Lower lobe of right lung (tissue), 2 donors: Measurements from ENCODE around the gene PCCA. TPM values are rescaled to one million over a fixed set of nuclear protein-coding genes. Genes with fewer than 3 reads are reported as not detected.

Source experiments
- ATAC-seq, 2 donors: fragments of 200-7000 bp; cut with Tn5 transposase; one replicate each; pipeline ENCODE4 v1.9.1; 2020 to 2022; ENCODE audit warnings: mild to moderate bottlenecking in 2 of 2, moderate library complexity in 2 of 2
- DNase-seq: peaks from one replicate; pipeline ENCODE4 v3.0.0-alpha.2; 2020
- H3K27ac ChIP-seq: fragments of 200-600 bp; one replicate; pipeline ENCODE4 v1.8.0; 2022
- H3K27me3 ChIP-seq: fragments of 200-600 bp; one replicate; pipeline ENCODE4 v1.8.0; 2022; ENCODE audit warnings: low read depth
- H3K36me3 ChIP-seq: fragments of 200-600 bp; one replicate; pipeline ENCODE4 v1.8.0; 2022; ENCODE audit warnings: mild to moderate bottlenecking
- H3K4me1 ChIP-seq: fragments of 200-600 bp; one replicate; pipeline ENCODE4 v1.8.0; 2022
- H3K4me3 ChIP-seq: fragments of 200-600 bp; one replicate; pipeline ENCODE4 v1.8.0; 2022; ENCODE audit warnings: mild to moderate bottlenecking
- H3K9me3 ChIP-seq: fragments of 200-600 bp; one replicate; pipeline ENCODE4 v1.8.0; 2022
- CTCF ChIP-seq: fragments of 200-600 bp; IDR thresholded peaks from one replicate; pipeline ENCODE4 v1.8.0; 2022; ENCODE audit warnings: antibody characterized with exemption, mild to moderate bottlenecking
- intact Hi-C: fragments of 100-400 bp; cut with DNase I; formaldehyde crosslinking; loops from one replicate; pipeline ENCODE4 v1.11.0; 2022
- total RNA-seq: library from RNA; stranded (reverse); fragmentation: NEBNext Ultra II Directional; extraction: Animal tissue kit (Norgen Biotek cat#: 25700); gene quantifications from one replicate; pipeline ENCODE4 v1.2.1, GENCODE V29; 2021
- donor health status: DM: no; HTN: yes; CAD: no; lungs with severe emphysema.

Gene PCCA
- total RNA-seq, 1 donor from 2014 or later: 37.8 TPM

GRCh38 chr13:100440751-100441425 lies 352.0 kb downstream of the PCCA start:
- Histone ChIP-seq H3K27me3 (no peaks in the 10 kb centered on the region), H3K4me1 (peaks cover 12% of the 10 kb centered on the region), H3K36me3 (peaks cover 3% of the 10 kb centered on the region), H3K27ac (no peak overlapping the region), H3K9me3 (no peaks in the 10 kb centered on the region), H3K4me3 (no peak overlapping the region)
- ATAC-seq (no peak), DNase-seq (no peak)
- intact Hi-C loops: no loop called here
- no peak for TF ChIP-seq CTCF

GRCh38 chr13:100442095-100442832 lies 353.4 kb downstream of the PCCA start:
- no peak for TF ChIP-seq CTCF
- intact Hi-C loops: no loop called here

GRCh38 chr13:100443278-100443997 lies 354.5 kb downstream of the PCCA start:
- no peak for TF ChIP-seq CTCF
- Histone ChIP-seq H3K27ac (no peak overlapping the region), H3K4me1 (peaks cover 12% of the 10 kb centered on the region), H3K4me3 (no peak overlapping the region), H3K9me3 (no peaks in the 10 kb centered on the region), H3K27me3 (no peaks in the 10 kb centered on the region), H3K36me3 (peaks cover 3% of the 10 kb centered on the region)
- ATAC-seq (no peak), DNase-seq (no peak)
- intact Hi-C loops: no loop called here

More at GRCh38 chr13:100442095-100442832, 353.4 kb downstream of the PCCA start:
- ATAC-seq: no peak
- Histone ChIP-seq H3K4me3 (no peak overlapping the region), H3K9me3 (no peaks in the 10 kb centered on the region), H3K4me1 (peaks cover 12% of the 10 kb centered on the region), H3K36me3 (peaks cover 3% of the 10 kb centered on the region), H3K27ac (no peak overlapping the region), H3K27me3 (no peaks in the 10 kb centered on the region)
- DNase-seq: no peak

- ATAC-seq: no peak
Measured at GRCh38 chr13:100443998-100444328, 355.1 kb downstream of the PCCA start.

More at GRCh38 chr13:100443998-100444328, 355.1 kb downstream of the PCCA start:
- H3K4me1 ChIP-seq: peaks cover 12% of the 10 kb centered on the region
- H3K27ac ChIP-seq: no peak overlapping the region
- no peaks in the 10 kb centered on the region for H3K27me3 ChIP-seq
- intact Hi-C loops: no loop called here
- no peak for TF ChIP-seq CTCF
- H3K36me3 ChIP-seq: no peaks in the 10 kb centered on the region
- H3K9me3 ChIP-seq: no peaks in the 10 kb centered on the region
- no peak for DNase-seq
- no peak overlapping the region for H3K4me3 ChIP-seq
